Progenitor cell of endocrine pancreas (in vitro differentiated cells): ENCODE results near the gene SART1. TPM values are rescaled to one million over a fixed set of nuclear protein-coding genes. Genes with fewer than 3 reads are reported as not detected.

ENCODE experiments used
- DNase-seq: peaks from one replicate; pipeline ENCODE4 v3.0.0; 2021; ENCODE audit warnings: low spot score; ENCODE audit not compliant: unreplicated experiment
- H3K27ac Mint-ChIP-seq: 2 replicates; pipeline ENCODE4 v1.8.0; 2021; ENCODE audit warnings: mild to moderate bottlenecking, moderate library complexity, mixed read lengths
- H3K27me3 Mint-ChIP-seq: 2 replicates; pipeline ENCODE4 v1.8.0; 2021; ENCODE audit warnings: mixed read lengths
- H3K36me3 Mint-ChIP-seq: 2 replicates; pipeline ENCODE4 v1.8.0; 2022; ENCODE audit warnings: mixed read lengths; ENCODE audit not compliant: insufficient read depth
- H3K4me1 Mint-ChIP-seq: 2 replicates; pipeline ENCODE4 v1.8.0; 2021; ENCODE audit warnings: low read depth, mixed read lengths
- H3K4me3 Mint-ChIP-seq: 2 replicates; pipeline ENCODE4 v1.8.0; 2021; ENCODE audit warnings: low read depth, mild to moderate bottlenecking, moderate library complexity, mixed read lengths
- H3K9me3 Mint-ChIP-seq: 2 replicates; pipeline ENCODE4 v1.8.0; 2021; ENCODE audit warnings: low read depth, mixed read lengths
- CTCF ChIP-seq: fragments of 200-600 bp; sonication (generic); IDR thresholded peaks from one replicate; pipeline ENCODE4 v1.5.0; 2021; ENCODE audit warnings: antibody characterized with exemption, mild to moderate bottlenecking; ENCODE audit not compliant: unreplicated experiment
- total RNA-seq: library from RNA; stranded (reverse); gene quantifications from 2 replicates; pipeline ENCODE4 v1.2.1, GENCODE V29; 2021

The SART1 gene
- total RNA-seq, 1 donor from 2014 or later = 53.1 TPM

GRCh38 chr11:66002648-66003225 lies 41.2 kb downstream of the SART1 start:
- DNase-seq = no peak
- no peaks in the 10 kb centered on the region for H3K9me3 Mint-ChIP-seq
- H3K27me3 Mint-ChIP-seq = no peaks in the 10 kb centered on the region
- H3K36me3 Mint-ChIP-seq = peaks cover 11% of the 10 kb centered on the region
- H3K4me3 Mint-ChIP-seq = peak overlapping the region; percentile 100
- no peak for TF ChIP-seq CTCF
- H3K27ac Mint-ChIP-seq = peak overlapping the region; percentile 85
- H3K4me1 Mint-ChIP-seq = peaks cover 18% of the 10 kb centered on the region

- no peak for DNase-seq
- H3K4me1 Mint-ChIP-seq = peaks cover 18% of the 10 kb centered on the region
- peak overlapping the region; percentile 100 for H3K4me3 Mint-ChIP-seq
- TF ChIP-seq CTCF = no peak
- peak overlapping the region; percentile 85 for H3K27ac Mint-ChIP-seq
- H3K9me3 Mint-ChIP-seq = no peaks in the 10 kb centered on the region
- H3K27me3 Mint-ChIP-seq = peaks cover 5% of the 10 kb centered on the region
- peaks cover 9% of the 10 kb centered on the region for H3K36me3 Mint-ChIP-seq
Measured at GRCh38 chr11:66003291-66003690, 41.8 kb downstream of the SART1 start.

- Mint-ChIP-seq H3K4me3 (peak overlapping the region; percentile 62), H3K27ac (peak overlapping the region; percentile 5), H3K4me1 (peaks cover 18% of the 10 kb centered on the region), H3K36me3 (peaks cover 9% of the 10 kb centered on the region), H3K27me3 (peaks cover 6% of the 10 kb centered on the region), H3K9me3 (no peaks in the 10 kb centered on the region)
- no peak for DNase-seq
- no peak for TF ChIP-seq CTCF
Measured at GRCh38 chr11:66004186-66004585, 42.7 kb downstream of the SART1 start.

- Mint-ChIP-seq H3K27ac (no peak overlapping the region), H3K4me3 (peak overlapping the region; percentile 22), H3K27me3 (peaks cover 15% of the 10 kb centered on the region), H3K9me3 (no peaks in the 10 kb centered on the region), H3K36me3 (peaks cover 1% of the 10 kb centered on the region), H3K4me1 (peaks cover 13% of the 10 kb centered on the region)
- DNase-seq = no peak
- no peak for TF ChIP-seq CTCF
Measured at GRCh38 chr11:66006134-66006890, 44.8 kb downstream of the SART1 start.

- no peaks in the 10 kb centered on the region for H3K9me3 Mint-ChIP-seq
- H3K27ac Mint-ChIP-seq = no peak overlapping the region
- no peak overlapping the region for H3K4me3 Mint-ChIP-seq
- peaks cover 18% of the 10 kb centered on the region for H3K27me3 Mint-ChIP-seq
- no peak for DNase-seq
- peaks cover 12% of the 10 kb centered on the region for H3K4me1 Mint-ChIP-seq
- H3K36me3 Mint-ChIP-seq = peaks cover 1% of the 10 kb centered on the region
- no peak for TF ChIP-seq CTCF
Measured at GRCh38 chr11:66006891-66007176, 45.3 kb downstream of the SART1 start.
